GM12878 (cell line): ENCODE data around the gene WDFY4. TPM values are rescaled to one million over a fixed set of nuclear protein-coding genes. Genes with fewer than 3 reads are reported as not detected.

Source experiments
- ATAC-seq: fragments of 200-7000 bp; cut with Tn5 transposase; 3 replicates; pipeline ENCODE4 v1.9.1; 2020; ENCODE audit warnings: mild to moderate bottlenecking, moderate library complexity
- BruUV-seq: library from RNA; stranded (reverse); fragments of 400-500 nt; replicated peaks from 2 replicates; lab custom pipeline; 2021; lab: Mats Ljungman, UMichigan
- CTCF ChIA-PET: fragments of 300-600 bp; sonication (Branson Sonifier 250); formaldehyde crosslinking; extraction: SDS; loops from one replicate; lab custom pipeline; 2021; ENCODE audit warnings: inconsistent platforms; lab: Yijun Ruan, JAX
- POLR2A ChIA-PET: fragments of 350-600 bp; formaldehyde crosslinking; extraction: SDS; loops from one replicate; lab custom pipeline; 2021; ENCODE audit warnings: inconsistent platforms; lab: Charles Lee
- RAD21 ChIA-PET: fragments of 300-600 bp; sonication (Branson Sonifier 250); formaldehyde crosslinking; loops from one replicate; lab custom pipeline; 2023; ENCODE audit warnings: antibody characterized with exemption; ENCODE audit not compliant: unreplicated experiment; lab: Charles Lee
- SMC1A ChIA-PET: fragments of 300-600 bp; sonication (Branson Sonifier 250); formaldehyde crosslinking; loops from one replicate; lab custom pipeline; 2023; ENCODE audit not compliant: unreplicated experiment, uncharacterized antibody; lab: Charles Lee
- DNase-seq: peaks from one replicate; pipeline ENCODE4 v3.0.0-alpha.2; 2011; ENCODE audit warnings: low read depth, low spot score
- FAIRE-seq: peaks from 3 replicates; lab custom pipeline; 2011; peaks lifted over from hg19 to GRCh38; lab: Jason Lieb, UNC
- H2AFZ ChIP-seq: 2 replicates; pipeline ENCODE4 v1.6.0; 2011; ENCODE audit warnings: low read depth, low read length, control low read depth; ENCODE audit not compliant: control insufficient read depth
- H3K27ac ChIP-seq: 2 replicates; pipeline ENCODE4 v1.5.1; 2011; ENCODE audit warnings: control low read depth; ENCODE audit not compliant: control insufficient read depth, insufficient read depth
- H3K27me3 ChIP-seq, 2 experiments: replicated peaks in 1 of 2; 2 replicates each; pipeline versions ENCODE4 v1.6.0 to v1.6.1; 2011; ENCODE audit warnings: low read length in 1 of 2; ENCODE audit not compliant: control insufficient read depth in 2 of 2, insufficient read depth in 2 of 2
- H3K36me3 ChIP-seq, 2 experiments: 2 replicates each; pipeline ENCODE4 v1.5.1; 2011; ENCODE audit warnings: low read length in 1 of 2; ENCODE audit not compliant: control insufficient read depth in 2 of 2, insufficient read depth in 2 of 2
- H3K4me1 ChIP-seq: 2 replicates; pipeline ENCODE4 v1.6.1; 2011; ENCODE audit warnings: mild to moderate bottlenecking, low read length, moderate library complexity, mixed read lengths; ENCODE audit not compliant: control insufficient read depth, insufficient read depth
- H3K4me2 ChIP-seq: 2 replicates; pipeline ENCODE4 v1.6.0; 2011; ENCODE audit warnings: control low read depth; ENCODE audit not compliant: control insufficient read depth, insufficient read depth
- H3K4me3 ChIP-seq: fragments of 200-600 bp; sonication (generic); 2 replicates; pipeline ENCODE4 v1.5.1; 2016
- H3K79me2 ChIP-seq: 2 replicates; pipeline ENCODE4 v1.6.0; 2011; ENCODE audit warnings: low read length; ENCODE audit not compliant: control insufficient read depth, insufficient read depth
- H3K9ac ChIP-seq: 2 replicates; pipeline ENCODE4 v1.8.0; 2011; ENCODE audit warnings: low read length, control low read depth, mixed read lengths; ENCODE audit not compliant: control insufficient read depth, insufficient read depth
- H3K9me3 ChIP-seq: replicated peaks from 3 replicates; pipeline ENCODE4 v1.5.1; 2011; ENCODE audit warnings: mild to moderate bottlenecking, low read length; ENCODE audit not compliant: control insufficient read depth, insufficient read depth
- H4K20me1 ChIP-seq: 2 replicates; pipeline ENCODE4 v1.6.0; 2011; ENCODE audit not compliant: control insufficient read depth, insufficient read depth
- HDAC6 ChIP-seq: fragments of 200-600 bp; sonication (generic); IDR thresholded peaks from one replicate; pipeline ENCODE4 v1.8.0; 2017; ENCODE audit warnings: antibody characterized with exemption; ENCODE audit not compliant: unreplicated experiment
- NFYA ChIP-seq: IDR thresholded peaks from 2 replicates; pipeline ENCODE4 v1.6.1; 2011; ENCODE audit warnings: low read depth, mild to moderate bottlenecking, low read length, improper control_type of control experiment, borderline replicate concordance
- POLR2AphosphoS5 ChIP-seq: IDR thresholded peaks from 2 replicates; pipeline ENCODE4 v1.6.1; 2011; ENCODE audit warnings: mild to moderate bottlenecking, low read length, inconsistent platforms
- ZNF207 ChIP-seq: fragments of 450-650 bp; IDR thresholded peaks from 2 replicates; pipeline ENCODE4 v1.6.1; 2014; ENCODE audit warnings: antibody characterized with exemption, mild to moderate bottlenecking, borderline replicate concordance
- WGBS: methylation state at CpG from one replicate; pipeline ENCODE4 v1.1.6; 2016; ENCODE audit warnings: low lambda C conversion rate; ENCODE audit not compliant: insufficient replicate concordance, insufficient coverage; ENCODE audit errors: missing lambda C conversion rate; 5-methylcytosine and 5-hydroxymethylcytosine counted together
- in situ Hi-C: fragments of 300-500 bp; cut with MboI; formaldehyde crosslinking; loops from 9 replicates; pipeline ENCODE4 v1.14.3; 2018; ENCODE audit warnings: mixed read lengths
- intact Hi-C: fragments of 100-400 bp; cut with micrococcal nuclease; formaldehyde crosslinking; loops from one replicate; pipeline ENCODE4 v1.14.2; 2022; ENCODE audit not compliant: unreplicated experiment
- polyA plus RNA-seq, 11 experiments: library from polyadenylated mRNA; depleted of rRNA in 4 of 11; unstranded in 6 of 11; stranded (reverse) in 5 of 11; fragments of >200 nt; fragmentation: Nextera tagmentation in 4 of 11; fragmentation: Illumina TruSeq in 1 of 11; extraction: Ambion mirVana in 4 of 11; extraction: Trizol in 1 of 11; gene quantifications; 1 replicate in 1 of 11; 2 replicates in 10 of 11; pipeline versions ENCODE4 v1.2.1 to v1.2.3, GENCODE V29; 2011 to 2016; ENCODE audit warnings: inconsistent platforms in 2 of 11, missing spikeins in 2 of 11, low read depth in 1 of 11
- total RNA-seq, 4 experiments: library from RNA; depleted of rRNA in 3 of 4; stranded (reverse); fragments of >200 nt in 3 of 4; fragmentation: Illumina TruSeq in 1 of 4; extraction: Trizol in 1 of 4; gene quantifications; 2 replicates each; pipeline versions ENCODE4 v1.2.1 to v1.2.3, GENCODE V29; 2013 to 2021
- TF ChIP-seq, protein P1 (sequence below): IDR thresholded peaks from 2 replicates; pipeline ENCODE4 v1.6.1; 2012; ENCODE audit warnings: low read depth, low read length, improper control_type of control experiment
- TF ChIP-seq, protein P2 (sequence below): fragments of 450-650 bp; IDR thresholded peaks from 2 replicates; pipeline ENCODE4 v1.6.1; 2017; ENCODE audit warnings: mild to moderate bottlenecking
- TF ChIP-seq, protein P3 (sequence below): fragments of 150-350 bp; IDR thresholded peaks from 2 replicates; pipeline ENCODE4 v1.6.1; 2014; ENCODE audit warnings: mild to moderate bottlenecking, low read depth, low read length
- TF ChIP-seq, protein P4 (sequence below): IDR thresholded peaks from 2 replicates; pipeline ENCODE4 v1.6.1; 2012; ENCODE audit warnings: improper control_type of control experiment, low read depth, low read length; ENCODE audit not compliant: insufficient replicate concordance
- TF ChIP-seq, protein P5 (sequence below): fragments of 450-650 bp; formaldehyde crosslinking; IDR thresholded peaks from 2 replicates; pipeline ENCODE4 v1.5.0; 2022; ENCODE audit warnings: mild to moderate bottlenecking, missing genetic modification characterization

Gene WDFY4
- total and polyA plus RNA-seq, 10 of the 15 experiments (the other 5 are each of a cell fraction or from before 2014, with no cell fraction given): 13.5 to 132 (median 47.3) TPM

DNA sequence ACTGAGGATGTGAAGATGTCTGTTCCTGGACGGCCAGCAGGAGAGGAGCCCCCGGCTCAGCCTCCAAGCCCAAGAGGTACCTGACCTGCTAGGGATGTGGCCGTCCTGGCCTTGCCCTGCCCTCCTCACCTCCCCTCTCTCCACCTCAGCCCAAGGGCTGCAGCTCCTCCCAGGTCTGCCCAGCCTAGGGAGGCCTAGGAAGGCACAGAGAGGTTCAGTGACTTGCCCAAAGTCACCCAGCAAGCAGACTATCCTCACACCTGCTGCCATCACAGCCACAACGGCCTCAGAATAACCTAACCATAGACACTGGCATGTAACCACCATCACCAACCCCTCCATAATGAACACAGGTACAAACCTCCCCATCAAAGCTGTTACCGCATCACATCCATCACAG, 293.6 kb downstream of the WDFY4 start:
- CTCF ChIA-PET: interaction anchor here (1.1 to 1.7 kb wide), 3 partner anchors 186 to 545 kb away, joined by 3 to 6 read pairs (median 3); no protein-coding TSS in a partner anchor
- SMC1A ChIA-PET: interaction anchor here (1.1 to 1.7 kb wide), 2 partner anchors 16 to 320 kb away, joined by 3 to 4 read pairs; no protein-coding TSS in a partner anchor
- Histone ChIP-seq H3K4me2 (no peak overlapping the region), H3K4me1 (no peaks in the 10 kb centered on the region), H3K27ac (no peak overlapping the region), H3K4me3 (no peak overlapping the region), H4K20me1 (no peaks in the 10 kb centered on the region), H3K27me3 (no peaks in the 10 kb centered on the region), H2AFZ (no peak overlapping the region), H3K36me3 (peaks cover 28 to 30% of the 10 kb centered on the region in 2 experiments), H3K9me3 (no peaks in the 10 kb centered on the region), H3K9ac (no peak overlapping the region), H3K79me2 (no peaks in the 10 kb centered on the region)
- no peak for DNase-seq
- RAD21 ChIA-PET: interaction anchor here (2.1 kb wide), 1 partner anchor 320 kb away, joined by 7 read pairs; no protein-coding TSS in a partner anchor
- POLR2A ChIA-PET: no interaction called here
- no TSS peak for BruUV-seq
- 91% methylated on average over 5 of the region's 5 CpGs for WGBS
- in situ Hi-C loops (loop anchor here (5.0 kb wide), 1 partner anchor 539 kb away; no protein-coding TSS in a partner anchor), intact Hi-C loops (no loop called here)
- no peak for FAIRE-seq
- no peak for ATAC-seq
- TF ChIP-seq ZNF207: no peak
- TF ChIP-seq, protein P1, sequence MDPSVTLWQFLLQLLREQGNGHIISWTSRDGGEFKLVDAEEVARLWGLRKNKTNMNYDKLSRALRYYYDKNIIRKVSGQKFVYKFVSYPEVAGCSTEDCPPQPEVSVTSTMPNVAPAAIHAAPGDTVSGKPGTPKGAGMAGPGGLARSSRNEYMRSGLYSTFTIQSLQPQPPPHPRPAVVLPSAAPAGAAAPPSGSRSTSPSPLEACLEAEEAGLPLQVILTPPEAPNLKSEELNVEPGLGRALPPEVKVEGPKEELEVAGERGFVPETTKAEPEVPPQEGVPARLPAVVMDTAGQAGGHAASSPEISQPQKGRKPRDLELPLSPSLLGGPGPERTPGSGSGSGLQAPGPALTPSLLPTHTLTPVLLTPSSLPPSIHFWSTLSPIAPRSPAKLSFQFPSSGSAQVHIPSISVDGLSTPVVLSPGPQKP: no peak
- TF ChIP-seq, protein P2, sequence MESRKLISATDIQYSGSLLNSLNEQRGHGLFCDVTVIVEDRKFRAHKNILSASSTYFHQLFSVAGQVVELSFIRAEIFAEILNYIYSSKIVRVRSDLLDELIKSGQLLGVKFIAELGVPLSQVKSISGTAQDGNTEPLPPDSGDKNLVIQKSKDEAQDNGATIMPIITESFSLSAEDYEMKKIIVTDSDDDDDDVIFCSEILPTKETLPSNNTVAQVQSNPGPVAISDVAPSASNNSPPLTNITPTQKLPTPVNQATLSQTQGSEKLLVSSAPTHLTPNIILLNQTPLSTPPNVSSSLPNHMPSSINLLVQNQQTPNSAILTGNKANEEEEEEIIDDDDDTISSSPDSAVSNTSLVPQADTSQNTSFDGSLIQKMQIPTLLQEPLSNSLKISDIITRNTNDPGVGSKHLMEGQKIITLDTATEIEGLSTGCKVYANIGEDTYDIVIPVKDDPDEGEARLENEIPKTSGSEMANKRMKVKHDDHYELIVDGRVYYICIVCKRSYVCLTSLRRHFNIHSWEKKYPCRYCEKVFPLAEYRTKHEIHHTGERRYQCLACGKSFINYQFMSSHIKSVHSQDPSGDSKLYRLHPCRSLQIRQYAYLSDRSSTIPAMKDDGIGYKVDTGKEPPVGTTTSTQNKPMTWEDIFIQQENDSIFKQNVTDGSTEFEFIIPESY: no peak
- TF ChIP-seq, protein P3, sequence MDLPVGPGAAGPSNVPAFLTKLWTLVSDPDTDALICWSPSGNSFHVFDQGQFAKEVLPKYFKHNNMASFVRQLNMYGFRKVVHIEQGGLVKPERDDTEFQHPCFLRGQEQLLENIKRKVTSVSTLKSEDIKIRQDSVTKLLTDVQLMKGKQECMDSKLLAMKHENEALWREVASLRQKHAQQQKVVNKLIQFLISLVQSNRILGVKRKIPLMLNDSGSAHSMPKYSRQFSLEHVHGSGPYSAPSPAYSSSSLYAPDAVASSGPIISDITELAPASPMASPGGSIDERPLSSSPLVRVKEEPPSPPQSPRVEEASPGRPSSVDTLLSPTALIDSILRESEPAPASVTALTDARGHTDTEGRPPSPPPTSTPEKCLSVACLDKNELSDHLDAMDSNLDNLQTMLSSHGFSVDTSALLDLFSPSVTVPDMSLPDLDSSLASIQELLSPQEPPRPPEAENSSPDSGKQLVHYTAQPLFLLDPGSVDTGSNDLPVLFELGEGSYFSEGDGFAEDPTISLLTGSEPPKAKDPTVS: no peak
- TF ChIP-seq HDAC6: no peak
- TF ChIP-seq, protein P4, sequence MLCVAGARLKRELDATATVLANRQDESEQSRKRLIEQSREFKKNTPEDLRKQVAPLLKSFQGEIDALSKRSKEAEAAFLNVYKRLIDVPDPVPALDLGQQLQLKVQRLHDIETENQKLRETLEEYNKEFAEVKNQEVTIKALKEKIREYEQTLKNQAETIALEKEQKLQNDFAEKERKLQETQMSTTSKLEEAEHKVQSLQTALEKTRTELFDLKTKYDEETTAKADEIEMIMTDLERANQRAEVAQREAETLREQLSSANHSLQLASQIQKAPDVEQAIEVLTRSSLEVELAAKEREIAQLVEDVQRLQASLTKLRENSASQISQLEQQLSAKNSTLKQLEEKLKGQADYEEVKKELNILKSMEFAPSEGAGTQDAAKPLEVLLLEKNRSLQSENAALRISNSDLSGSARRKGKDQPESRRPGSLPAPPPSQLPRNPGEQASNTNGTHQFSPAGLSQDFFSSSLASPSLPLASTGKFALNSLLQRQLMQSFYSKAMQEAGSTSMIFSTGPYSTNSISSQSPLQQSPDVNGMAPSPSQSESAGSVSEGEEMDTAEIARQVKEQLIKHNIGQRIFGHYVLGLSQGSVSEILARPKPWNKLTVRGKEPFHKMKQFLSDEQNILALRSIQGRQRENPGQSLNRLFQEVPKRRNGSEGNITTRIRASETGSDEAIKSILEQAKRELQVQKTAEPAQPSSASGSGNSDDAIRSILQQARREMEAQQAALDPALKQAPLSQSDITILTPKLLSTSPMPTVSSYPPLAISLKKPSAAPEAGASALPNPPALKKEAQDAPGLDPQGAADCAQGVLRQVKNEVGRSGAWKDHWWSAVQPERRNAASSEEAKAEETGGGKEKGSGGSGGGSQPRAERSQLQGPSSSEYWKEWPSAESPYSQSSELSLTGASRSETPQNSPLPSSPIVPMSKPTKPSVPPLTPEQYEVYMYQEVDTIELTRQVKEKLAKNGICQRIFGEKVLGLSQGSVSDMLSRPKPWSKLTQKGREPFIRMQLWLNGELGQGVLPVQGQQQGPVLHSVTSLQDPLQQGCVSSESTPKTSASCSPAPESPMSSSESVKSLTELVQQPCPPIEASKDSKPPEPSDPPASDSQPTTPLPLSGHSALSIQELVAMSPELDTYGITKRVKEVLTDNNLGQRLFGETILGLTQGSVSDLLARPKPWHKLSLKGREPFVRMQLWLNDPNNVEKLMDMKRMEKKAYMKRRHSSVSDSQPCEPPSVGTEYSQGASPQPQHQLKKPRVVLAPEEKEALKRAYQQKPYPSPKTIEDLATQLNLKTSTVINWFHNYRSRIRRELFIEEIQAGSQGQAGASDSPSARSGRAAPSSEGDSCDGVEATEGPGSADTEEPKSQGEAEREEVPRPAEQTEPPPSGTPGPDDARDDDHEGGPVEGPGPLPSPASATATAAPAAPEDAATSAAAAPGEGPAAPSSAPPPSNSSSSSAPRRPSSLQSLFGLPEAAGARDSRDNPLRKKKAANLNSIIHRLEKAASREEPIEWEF: no peak
- TF ChIP-seq, protein P5, sequence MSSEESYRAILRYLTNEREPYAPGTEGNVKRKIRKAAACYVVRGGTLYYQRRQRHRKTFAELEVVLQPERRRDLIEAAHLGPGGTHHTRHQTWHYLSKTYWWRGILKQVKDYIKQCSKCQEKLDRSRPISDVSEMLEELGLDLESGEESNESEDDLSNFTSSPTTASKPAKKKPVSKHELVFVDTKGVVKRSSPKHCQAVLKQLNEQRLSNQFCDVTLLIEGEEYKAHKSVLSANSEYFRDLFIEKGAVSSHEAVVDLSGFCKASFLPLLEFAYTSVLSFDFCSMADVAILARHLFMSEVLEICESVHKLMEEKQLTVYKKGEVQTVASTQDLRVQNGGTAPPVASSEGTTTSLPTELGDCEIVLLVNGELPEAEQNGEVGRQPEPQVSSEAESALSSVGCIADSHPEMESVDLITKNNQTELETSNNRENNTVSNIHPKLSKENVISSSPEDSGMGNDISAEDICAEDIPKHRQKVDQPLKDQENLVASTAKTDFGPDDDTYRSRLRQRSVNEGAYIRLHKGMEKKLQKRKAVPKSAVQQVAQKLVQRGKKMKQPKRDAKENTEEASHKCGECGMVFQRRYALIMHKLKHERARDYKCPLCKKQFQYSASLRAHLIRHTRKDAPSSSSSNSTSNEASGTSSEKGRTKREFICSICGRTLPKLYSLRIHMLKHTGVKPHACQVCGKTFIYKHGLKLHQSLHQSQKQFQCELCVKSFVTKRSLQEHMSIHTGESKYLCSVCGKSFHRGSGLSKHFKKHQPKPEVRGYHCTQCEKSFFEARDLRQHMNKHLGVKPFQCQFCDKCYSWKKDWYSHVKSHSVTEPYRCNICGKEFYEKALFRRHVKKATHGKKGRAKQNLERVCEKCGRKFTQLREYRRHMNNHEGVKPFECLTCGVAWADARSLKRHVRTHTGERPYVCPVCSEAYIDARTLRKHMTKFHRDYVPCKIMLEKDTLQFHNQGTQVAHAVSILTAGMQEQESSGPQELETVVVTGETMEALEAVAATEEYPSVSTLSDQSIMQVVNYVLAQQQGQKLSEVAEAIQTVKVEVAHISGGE (CRISPR knock-in tag): no peak
- TF ChIP-seq POLR2AphosphoS5: no peak
- TF ChIP-seq NFYA: no peak
